Activated effector memory CD4-positive, alpha-beta T cell treated with Interleukin-2 at 50 U/mL for 16 hours (primary cell): Measurements from ENCODE around the gene SRA1.
"Not testable (repeated sequence)": the region's sequence is repeated elsewhere in the genome, so short reads cannot be mapped to it uniquely, and the experiment has no call there.

Experiments used
- DNase-seq: peaks from one replicate; pipeline ENCODE4 v3.0.0-alpha.2; 2020

SRA1 gene

GRCh38 chr5:140557136-140557805, at the start of gene SRA1:
SRA1 (minus strand) TSS chr5:140557473; CDS start chr5:140557452, 21 bp downstream.
- DNase-seq = peak; percentile 72

DNA sequence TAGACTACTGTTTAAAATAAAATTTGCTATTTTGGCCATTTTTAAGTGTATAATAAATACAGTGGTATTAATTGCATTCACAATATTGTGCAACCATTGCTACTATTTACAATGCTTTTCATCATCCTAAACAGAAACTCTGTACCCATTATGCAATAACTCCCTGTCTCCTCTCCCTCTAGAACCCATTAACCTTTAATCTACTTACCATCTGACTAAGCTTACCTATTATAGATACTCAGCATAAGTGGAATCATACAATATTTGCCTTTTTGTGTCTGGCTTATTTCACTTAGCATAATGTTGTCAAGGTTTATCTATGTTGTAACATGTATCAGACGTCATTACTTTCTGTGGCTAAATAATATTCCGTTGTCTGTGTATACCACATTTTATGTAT, 49.8 kb upstream of the SRA1 start:
- no peak for DNase-seq

GRCh38 chr5:140605879-140606278, 48.6 kb upstream of the SRA1 start:
- DNase-seq = no peak

- no peak for DNase-seq
Observed at GRCh38 chr5:140603734-140604133, 46.5 kb upstream of the SRA1 start.

DNA sequence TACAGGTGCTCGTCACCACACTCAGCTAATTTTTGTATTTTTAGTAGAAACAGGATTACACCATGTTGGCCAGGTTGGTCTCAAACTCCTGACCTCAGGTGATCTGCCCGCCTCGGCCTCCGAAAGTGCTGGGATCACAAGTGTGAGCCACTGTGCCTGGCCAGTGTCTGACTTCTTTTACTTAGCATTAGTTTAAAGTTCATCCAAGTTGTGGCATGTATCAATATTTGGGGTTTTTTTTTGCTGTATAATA, 46.1 kb upstream of the SRA1 start:
- not testable (repeated sequence) for DNase-seq

- no peak for DNase-seq
Observed at GRCh38 chr5:140602147-140602546, 44.9 kb upstream of the SRA1 start.

DNA sequence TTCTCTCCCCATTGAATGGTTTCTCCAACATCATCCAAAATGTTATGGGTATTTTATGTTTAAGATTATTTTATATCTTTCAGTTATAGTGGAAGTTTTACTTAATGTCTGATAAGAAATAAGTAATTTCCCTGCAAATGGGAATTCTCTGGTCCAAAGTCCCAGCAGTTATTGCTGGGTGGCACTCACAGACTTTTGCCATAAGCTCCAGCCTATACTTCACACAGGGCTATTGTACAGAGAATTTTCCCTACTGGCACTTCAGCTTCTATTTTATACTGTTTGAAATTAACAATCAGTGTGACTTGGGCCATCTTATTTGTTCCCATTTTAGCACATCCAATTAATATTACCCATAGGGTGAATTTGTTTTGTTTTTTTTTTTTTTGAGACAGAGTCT, 42.8 kb upstream of the SRA1 start:
- no peak for DNase-seq

GRCh38 chr5:140598836-140599235, 41.6 kb upstream of the SRA1 start:
- DNase-seq = no peak

- DNase-seq = no peak
Observed at GRCh38 chr5:140596321-140596741, 39.1 kb upstream of the SRA1 start.

GRCh38 chr5:140595538-140596300, 38.4 kb upstream of the SRA1 start:
- no peak for DNase-seq

DNA sequence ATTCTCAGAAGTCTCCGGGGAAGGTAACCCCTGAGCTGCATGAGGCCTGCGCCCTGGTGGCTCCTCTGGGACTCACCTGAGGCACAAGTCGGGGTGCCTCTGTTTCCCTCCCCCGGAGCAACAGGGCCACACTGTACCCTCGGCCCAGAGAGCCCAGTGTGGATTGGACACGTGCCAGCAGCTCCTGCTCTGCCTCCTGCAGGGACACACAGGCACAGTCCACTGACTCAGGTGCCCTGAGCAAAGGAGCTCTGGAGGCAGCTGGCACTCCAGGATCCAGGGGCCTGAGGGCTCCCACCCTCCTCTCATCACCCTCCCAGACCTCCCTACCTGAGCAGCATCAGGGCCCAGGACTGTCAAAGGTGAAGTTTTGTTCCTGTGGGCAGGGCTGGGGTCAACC, 36.9 kb upstream of the SRA1 start:
- no peak for DNase-seq

DNA sequence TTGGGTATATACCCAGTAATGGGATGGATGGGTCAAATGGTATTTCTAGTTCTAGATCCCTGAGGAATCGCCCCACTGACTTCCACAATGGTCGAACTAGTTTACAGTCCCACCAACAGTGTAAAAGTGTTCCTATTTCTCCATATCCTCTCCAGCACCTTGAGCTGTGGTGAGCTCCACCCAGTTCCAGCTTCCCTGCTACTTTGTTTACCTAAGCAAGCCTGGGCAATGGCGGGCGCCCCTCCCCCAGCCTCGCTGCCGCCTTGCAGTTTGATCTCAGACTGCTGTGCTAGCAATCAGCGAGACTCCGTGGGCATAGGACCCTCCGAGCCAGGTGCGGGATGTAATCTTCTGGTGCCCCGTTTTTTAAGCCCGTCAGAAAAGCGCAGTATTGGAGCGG, 35.8 kb upstream of the SRA1 start:
- not testable (repeated sequence) for DNase-seq

- no peak for DNase-seq
Observed at GRCh38 chr5:140591747-140592372, 34.6 kb upstream of the SRA1 start.

DNA sequence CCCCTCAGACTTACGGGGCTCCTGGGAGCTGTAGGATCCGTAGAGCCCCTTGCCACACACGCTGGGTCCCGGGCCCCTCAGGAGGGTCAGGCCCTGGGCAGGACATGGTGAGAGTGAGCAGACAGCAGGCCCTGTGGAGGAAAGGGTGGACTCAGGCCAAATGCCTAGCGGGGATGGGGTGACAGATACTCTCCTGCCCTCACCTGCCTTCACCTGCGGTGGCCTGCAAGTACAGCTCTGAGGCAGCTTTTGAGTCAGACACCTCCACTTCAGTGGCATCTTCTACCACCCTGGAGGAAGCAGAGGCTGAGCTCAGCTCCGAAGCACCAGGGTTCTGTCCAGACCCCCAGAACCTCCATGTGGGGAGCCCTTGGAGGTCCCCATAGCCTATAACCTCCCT, 33.6 kb upstream of the SRA1 start:
- no peak for DNase-seq

DNA sequence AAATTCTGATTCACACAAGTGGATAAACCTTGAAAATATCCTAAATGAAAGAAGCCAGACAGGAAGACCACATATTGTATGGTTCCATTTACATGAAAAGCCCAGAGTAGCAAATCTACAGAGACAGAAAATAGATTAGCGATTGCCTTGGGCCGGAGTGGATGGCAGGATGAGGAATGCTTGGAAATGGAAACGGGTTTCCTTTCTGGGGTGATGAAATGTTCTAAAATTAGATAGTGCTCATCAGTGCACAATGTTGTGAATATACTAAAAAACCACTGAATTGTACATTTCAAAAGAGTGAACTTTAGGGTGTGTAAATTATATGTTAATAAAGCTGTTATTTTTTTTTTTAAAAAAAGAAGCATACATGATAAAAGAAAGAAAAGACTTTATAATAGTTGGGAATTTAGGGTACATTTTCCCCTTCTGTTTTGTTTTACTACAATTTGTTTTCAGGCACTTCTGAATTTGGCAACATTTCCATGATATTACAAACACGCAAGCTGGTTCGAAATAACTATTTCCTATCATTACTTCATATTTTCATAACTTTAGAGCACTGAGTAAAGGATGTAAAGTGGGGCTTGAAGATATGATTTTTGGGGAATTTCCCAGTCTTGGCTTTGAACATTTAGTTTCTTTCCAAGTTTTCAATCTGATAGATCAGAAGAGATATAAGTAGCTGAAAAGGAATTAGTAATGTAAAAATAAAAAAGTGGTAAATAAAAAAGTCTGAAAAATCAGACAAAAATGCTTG, 31.2 kb upstream of the SRA1 start:
- no peak for DNase-seq

DNA sequence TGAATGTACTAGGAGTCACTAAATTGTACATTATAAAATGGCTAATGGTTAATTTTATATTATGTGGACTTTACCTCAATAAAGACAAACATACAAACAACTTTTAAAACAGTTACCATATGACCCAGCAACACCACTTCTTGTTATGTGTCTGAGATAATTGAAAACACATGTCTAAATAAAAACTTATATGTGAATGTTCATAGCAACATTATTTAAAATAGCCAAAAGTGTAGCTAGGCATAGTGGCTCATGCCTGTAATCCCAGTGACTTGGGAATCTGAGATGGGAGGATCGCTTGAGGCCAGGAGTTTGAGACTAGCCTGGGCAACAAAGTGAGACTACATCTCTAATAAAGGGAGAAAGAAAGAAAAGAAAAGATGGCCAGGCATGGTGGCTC, 30.2 kb upstream of the SRA1 start:
- DNase-seq = no peak

DNA sequence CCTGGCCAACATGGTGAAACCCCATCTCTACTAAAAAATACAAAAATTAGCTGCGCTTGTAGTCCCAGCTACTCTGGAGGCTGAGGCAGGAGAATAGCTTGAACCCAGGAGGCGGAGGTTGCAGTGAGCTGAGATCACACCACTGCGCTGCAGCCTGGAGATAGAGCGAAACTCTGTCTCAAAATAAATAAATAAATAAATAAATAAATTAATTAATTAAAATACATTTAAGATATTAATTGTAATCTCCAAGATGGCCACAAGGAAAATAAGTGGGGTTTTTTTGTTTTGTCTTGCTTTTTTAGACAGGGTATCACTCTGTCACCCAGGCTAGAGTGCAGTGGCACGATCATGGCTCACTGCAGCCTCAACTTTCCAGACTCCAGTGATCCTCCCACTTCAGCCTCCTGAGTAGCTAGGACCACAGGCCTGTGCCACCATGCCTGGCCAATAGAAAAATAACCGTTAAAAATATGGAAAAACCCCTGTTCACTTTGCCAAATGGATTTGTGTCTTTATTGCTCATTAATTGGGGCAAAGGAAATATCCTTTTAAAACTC, 22.0 kb upstream of the SRA1 start:
- DNase-seq = not testable (repeated sequence)

GRCh38 chr5:140576776-140577201, 19.5 kb upstream of the SRA1 start:
- DNase-seq = no peak

- no peak for DNase-seq
Observed at GRCh38 chr5:140575309-140575708, 18.0 kb upstream of the SRA1 start.

- DNase-seq = no peak
Observed at GRCh38 chr5:140574165-140574564, 16.9 kb upstream of the SRA1 start.

DNA sequence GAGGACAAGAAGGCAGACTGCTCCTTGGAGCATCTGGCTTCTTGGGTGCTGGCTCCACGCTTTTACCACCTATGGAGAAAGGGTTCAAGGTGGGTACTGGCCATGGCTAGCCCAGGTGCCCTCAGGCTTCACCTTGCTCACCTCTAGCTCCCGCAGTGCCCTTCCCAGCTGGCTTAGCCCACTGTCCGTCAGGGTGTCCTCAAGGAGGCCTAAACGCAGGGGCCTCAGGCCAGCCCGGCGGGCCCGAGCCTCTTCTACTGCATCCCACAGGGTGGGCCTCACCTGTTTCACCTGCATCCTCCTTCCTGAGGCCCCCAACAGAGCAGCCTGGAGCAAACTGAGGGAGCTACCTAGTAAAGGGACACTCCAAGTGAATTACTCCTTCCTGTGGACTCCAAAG, 16.4 kb upstream of the SRA1 start:
- DNase-seq = no peak

DNA sequence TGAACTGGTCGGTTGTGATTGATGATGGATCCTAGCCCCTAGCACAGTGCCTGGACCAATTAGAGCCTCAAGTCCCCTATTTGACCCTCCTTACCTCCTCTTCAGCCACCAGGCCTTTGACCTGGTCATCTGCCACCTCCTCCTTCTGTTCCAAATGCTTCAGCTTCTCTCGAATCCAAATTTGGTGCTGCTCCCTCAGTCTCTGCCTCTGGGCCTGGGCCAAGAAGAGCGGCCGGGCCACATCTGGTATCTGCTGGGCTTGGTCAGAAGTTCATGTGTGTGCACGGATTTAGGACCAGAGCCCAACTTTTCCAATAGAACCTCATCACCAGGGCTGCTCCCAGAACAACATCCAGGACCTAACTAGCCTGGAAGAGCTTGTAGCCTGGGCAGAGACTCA, 13.8 kb upstream of the SRA1 start:
- DNase-seq = no peak

GRCh38 chr5:140570488-140570887, 13.2 kb upstream of the SRA1 start:
- no peak for DNase-seq
